HFF-Myc (cell line): Measurements from ENCODE around the gene TMEM163.

Source experiments
- DNase-seq: peaks from one replicate; pipeline ENCODE4 v3.0.0-alpha.2; 2011; ENCODE audit warnings: low read depth; ENCODE audit errors: extremely low read depth
- H3K4me3 ChIP-seq: replicated peaks from 2 replicates; pipeline ENCODE4 v1.5.1; 2011; ENCODE audit warnings: low read depth, mild to moderate bottlenecking, control low read depth, low read length
- CTCF ChIP-seq: IDR thresholded peaks from 2 replicates; pipeline ENCODE4 v1.5.1; 2012; ENCODE audit warnings: mild to moderate bottlenecking, low read depth, low read length, control low read depth; ENCODE audit errors: missing control alignments

TMEM163 gene

GRCh38 chr2:134718817-134719814, at the start of gene TMEM163:
Gene TMEM163, minus strand, starts transcription at chr2:134719000.
- no peak for TF ChIP-seq CTCF
- no peak within 1 kb of the TSS for H3K4me3 ChIP-seq
- DNase-seq: no peak

- no peak for TF ChIP-seq CTCF
- no peak for DNase-seq
- no peak overlapping the region for H3K4me3 ChIP-seq
Observed at GRCh38 chr2:134766583-134766982, 47.8 kb upstream of the TMEM163 start.

GRCh38 chr2:134765987-134766386, 47.2 kb upstream of the TMEM163 start:
- no peak overlapping the region for H3K4me3 ChIP-seq
- TF ChIP-seq CTCF: no peak
- no peak for DNase-seq

GRCh38 chr2:134764164-134764563, 45.4 kb upstream of the TMEM163 start:
- H3K4me3 ChIP-seq: no peak overlapping the region
- DNase-seq: no peak
- no peak for TF ChIP-seq CTCF

- no peak for DNase-seq
- TF ChIP-seq CTCF: no peak
- no peak overlapping the region for H3K4me3 ChIP-seq
Observed at GRCh38 chr2:134763164-134763710, 44.4 kb upstream of the TMEM163 start.

- TF ChIP-seq CTCF: no peak
- H3K4me3 ChIP-seq: no peak overlapping the region
- no peak for DNase-seq
Observed at GRCh38 chr2:134762508-134762907, 43.7 kb upstream of the TMEM163 start.
